OCI-LY3 (cell line): ENCODE data around the gene SEMA5A.

Experiments
- H2AFZ ChIP-seq: fragments of 200-600, 300-600 bp; shearing (Covaris generic); 2 replicates; pipeline ENCODE4 v1.6.0; 2014; ENCODE audit warnings: antibody characterized with exemption, low read depth, low read length
- H3K27ac ChIP-seq: fragments of 200-600, 300-600 bp; sonication (generic); 2 replicates; pipeline ENCODE4 v1.5.1; 2014; ENCODE audit warnings: mild to moderate bottlenecking, low read length, moderate library complexity, mixed read lengths
- H3K27me3 ChIP-seq: fragments of 200-600, 300-600 bp; sonication (generic); 2 replicates; pipeline ENCODE4 v1.6.1; 2014; ENCODE audit warnings: low read depth, low read length, mixed read lengths
- H3K36me3 ChIP-seq: fragments of 200-600, 300-600 bp; sonication (generic); replicated peaks from 2 replicates; pipeline ENCODE3; 2014; ENCODE audit warnings: low read depth, low read length, mixed read lengths
- H3K4me1 ChIP-seq: fragments of 300-600, 200-600 bp; sonication (generic); 2 replicates; pipeline ENCODE4 v1.6.1; 2014; ENCODE audit warnings: low read length, mixed read lengths
- H3K4me2 ChIP-seq: fragments of 200-600, 300-600 bp; sonication (generic); 2 replicates; pipeline ENCODE4 v1.6.1; 2014; ENCODE audit warnings: low read length, mixed read lengths
- H3K4me3 ChIP-seq: fragments of 300-600, 200-600 bp; sonication (generic); 2 replicates; pipeline ENCODE4 v1.5.1; 2014; ENCODE audit warnings: antibody characterized with exemption, mild to moderate bottlenecking, low read length, moderate library complexity
- H3K79me2 ChIP-seq: fragments of 300-600, 200-600 bp; shearing (Covaris generic); 2 replicates; pipeline ENCODE4 v1.6.1; 2014; ENCODE audit warnings: mild to moderate bottlenecking, low read length, mixed read lengths
- H3K9ac ChIP-seq: fragments of 300-600, 200-600 bp; shearing (Covaris generic); 2 replicates; pipeline ENCODE4 v1.6.0; 2014; ENCODE audit warnings: mild to moderate bottlenecking, low read length, moderate library complexity
- H3K9me3 ChIP-seq: fragments of 200-600, 300-600 bp; shearing (Covaris generic); 2 replicates; pipeline ENCODE4 v1.6.1; 2014; ENCODE audit warnings: low read length, mixed read lengths; ENCODE audit not compliant: insufficient read depth
- H4K20me1 ChIP-seq: fragments of 200-600, 300-600 bp; sonication (generic); 2 replicates; pipeline ENCODE4 v1.6.1; 2016; ENCODE audit warnings: low read length, mixed read lengths; ENCODE audit not compliant: insufficient read depth
- CTCF ChIP-seq: fragments of 200-600, 300-600 bp; sonication (generic); IDR thresholded peaks from 2 replicates; pipeline ENCODE4 v1.5.1; 2014; ENCODE audit warnings: antibody characterized with exemption, low read length, low read depth
- EZH2phosphoT487 ChIP-seq: fragments of 200-600 bp; shearing (Covaris generic); IDR thresholded peaks from 2 replicates; pipeline ENCODE4 v1.6.1; 2018; ENCODE audit warnings: antibody characterized with exemption, mixed run types, low read depth

SEMA5A gene

GRCh38 chr5:9445826-9446388, 100.0 kb downstream of the SEMA5A start:
- H3K79me2 ChIP-seq: no peaks in the 10 kb centered on the region
- TF ChIP-seq CTCF: no peak
- no peaks in the 10 kb centered on the region for H3K9me3 ChIP-seq
- no peaks in the 10 kb centered on the region for H4K20me1 ChIP-seq
- H3K36me3 ChIP-seq: no peaks in the 10 kb centered on the region
- no peak overlapping the region for H3K4me2 ChIP-seq
- H2AFZ ChIP-seq: no peak overlapping the region
- no peak overlapping the region for H3K27ac ChIP-seq
- no peaks in the 10 kb centered on the region for H3K27me3 ChIP-seq
- H3K4me1 ChIP-seq: no peaks in the 10 kb centered on the region
- no peak overlapping the region for H3K4me3 ChIP-seq
- H3K9ac ChIP-seq: no peak overlapping the region

- H3K27me3 ChIP-seq: no peaks in the 10 kb centered on the region
- no peaks in the 10 kb centered on the region for H3K9me3 ChIP-seq
- no peak overlapping the region for H2AFZ ChIP-seq
- no peaks in the 10 kb centered on the region for H4K20me1 ChIP-seq
- no peak overlapping the region for H3K9ac ChIP-seq
- no peaks in the 10 kb centered on the region for H3K79me2 ChIP-seq
- no peak for TF ChIP-seq EZH2phosphoT487
- TF ChIP-seq CTCF: no peak
- H3K4me1 ChIP-seq: no peaks in the 10 kb centered on the region
- H3K4me2 ChIP-seq: no peak overlapping the region
- H3K36me3 ChIP-seq: no peaks in the 10 kb centered on the region
- no peak overlapping the region for H3K27ac ChIP-seq
- H3K4me3 ChIP-seq: no peak overlapping the region
Observed at GRCh38 chr5:9444346-9444745, 101.5 kb downstream of the SEMA5A start.

- no peaks in the 10 kb centered on the region for H3K36me3 ChIP-seq
- H3K9me3 ChIP-seq: no peaks in the 10 kb centered on the region
- H3K4me3 ChIP-seq: no peak overlapping the region
- H3K4me1 ChIP-seq: no peaks in the 10 kb centered on the region
- H3K27ac ChIP-seq: no peak overlapping the region
- H2AFZ ChIP-seq: no peak overlapping the region
- H3K79me2 ChIP-seq: no peaks in the 10 kb centered on the region
- no peak overlapping the region for H3K4me2 ChIP-seq
- no peaks in the 10 kb centered on the region for H4K20me1 ChIP-seq
- no peaks in the 10 kb centered on the region for H3K27me3 ChIP-seq
- TF ChIP-seq EZH2phosphoT487: no peak
- H3K9ac ChIP-seq: no peak overlapping the region
Observed at GRCh38 chr5:9441610-9442009, 104.3 kb downstream of the SEMA5A start.

- Histone ChIP-seq H3K4me2 (no peak overlapping the region), H3K36me3 (no peaks in the 10 kb centered on the region), H2AFZ (no peak overlapping the region), H4K20me1 (no peaks in the 10 kb centered on the region), H3K79me2 (no peaks in the 10 kb centered on the region), H3K27me3 (no peaks in the 10 kb centered on the region), H3K27ac (no peak overlapping the region), H3K9me3 (no peaks in the 10 kb centered on the region), H3K9ac (no peak overlapping the region), H3K4me1 (no peaks in the 10 kb centered on the region), H3K4me3 (no peak overlapping the region)
- TF ChIP-seq EZH2phosphoT487: no peak
- no peak for TF ChIP-seq CTCF
Observed at GRCh38 chr5:9440517-9440916, 105.4 kb downstream of the SEMA5A start.
